Measurements from ENCODE around the gene HSF4. TPM values are rescaled to one million over a fixed set of nuclear protein-coding genes. Genes with fewer than 3 reads are reported as not detected.

The HSF4 gene
- total RNA-seq, 1 donor: 5.8 TPM

DNA sequence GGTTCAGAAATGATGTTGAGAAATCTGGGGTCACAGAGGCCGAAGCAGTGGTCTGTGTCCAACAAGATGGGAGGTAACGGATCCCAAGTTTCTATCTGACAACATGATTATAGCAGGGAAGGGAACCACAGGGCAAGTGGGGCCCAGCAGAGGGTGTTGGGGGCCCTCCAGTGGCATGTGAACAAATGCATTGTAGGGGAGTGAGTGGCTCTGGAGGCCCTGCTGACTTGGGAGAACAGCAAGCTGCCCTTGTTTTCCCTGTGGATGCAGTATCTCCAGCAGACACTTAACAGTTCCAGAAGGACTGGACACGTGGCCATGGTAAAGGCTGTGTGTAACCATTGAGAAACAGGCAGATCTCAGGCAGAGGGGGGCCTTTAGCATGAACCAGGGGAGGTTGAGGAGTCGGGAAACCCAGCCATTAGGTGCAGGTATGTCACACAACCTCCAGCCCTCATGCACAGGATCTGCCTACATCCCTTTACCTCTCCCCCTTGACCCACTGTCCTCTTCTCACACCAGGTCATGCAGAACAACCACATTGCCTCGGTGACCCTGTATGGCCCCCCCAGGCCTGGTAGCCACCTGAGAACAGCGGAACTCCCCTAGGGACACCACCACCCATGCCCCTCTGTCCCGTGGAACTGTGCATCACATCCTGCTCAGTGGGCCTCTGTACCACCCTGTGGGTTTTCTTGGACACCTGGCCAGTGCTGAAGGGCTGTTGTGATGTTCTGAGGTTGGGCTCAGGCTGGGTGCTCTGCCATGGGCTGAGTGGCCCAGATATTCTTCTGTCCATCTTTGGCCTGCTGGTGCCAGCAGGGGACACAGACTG is 17.8 kb upstream of the HSF4 start:
- DNase-seq (ENCODE audit: insufficient read length, low spot score, missing footprints): peak; percentile 66
- Histone ChIP-seq H3K27ac (ENCODE audit: low read depth, low read length) (no peak overlapping the region), H3K27me3 (ENCODE audit: insufficient read depth, low read length) (no peaks in the 10 kb centered on the region), H3K36me3 (ENCODE audit: insufficient read depth, low read length) (peaks cover 66% of the 10 kb centered on the region), H3K4me2 (ENCODE audit: insufficient read depth, low read length) (no peak overlapping the region), H2AFZ (ENCODE audit: low read length) (no peak overlapping the region), H3K4me3 (ENCODE audit: insufficient read depth, low read length) (no peak overlapping the region), H3K4me1 (ENCODE audit: insufficient read depth, low read length) (peaks cover 3% of the 10 kb centered on the region), H3K79me2 (ENCODE audit: insufficient read depth, low read length) (peaks cover 9% of the 10 kb centered on the region), H4K20me1 (ENCODE audit: insufficient read depth, low read length) (peaks cover 14% of the 10 kb centered on the region), H3K9me3 (ENCODE audit: low read depth, low read length) (no peaks in the 10 kb centered on the region)
- TF ChIP-seq, protein P1, sequence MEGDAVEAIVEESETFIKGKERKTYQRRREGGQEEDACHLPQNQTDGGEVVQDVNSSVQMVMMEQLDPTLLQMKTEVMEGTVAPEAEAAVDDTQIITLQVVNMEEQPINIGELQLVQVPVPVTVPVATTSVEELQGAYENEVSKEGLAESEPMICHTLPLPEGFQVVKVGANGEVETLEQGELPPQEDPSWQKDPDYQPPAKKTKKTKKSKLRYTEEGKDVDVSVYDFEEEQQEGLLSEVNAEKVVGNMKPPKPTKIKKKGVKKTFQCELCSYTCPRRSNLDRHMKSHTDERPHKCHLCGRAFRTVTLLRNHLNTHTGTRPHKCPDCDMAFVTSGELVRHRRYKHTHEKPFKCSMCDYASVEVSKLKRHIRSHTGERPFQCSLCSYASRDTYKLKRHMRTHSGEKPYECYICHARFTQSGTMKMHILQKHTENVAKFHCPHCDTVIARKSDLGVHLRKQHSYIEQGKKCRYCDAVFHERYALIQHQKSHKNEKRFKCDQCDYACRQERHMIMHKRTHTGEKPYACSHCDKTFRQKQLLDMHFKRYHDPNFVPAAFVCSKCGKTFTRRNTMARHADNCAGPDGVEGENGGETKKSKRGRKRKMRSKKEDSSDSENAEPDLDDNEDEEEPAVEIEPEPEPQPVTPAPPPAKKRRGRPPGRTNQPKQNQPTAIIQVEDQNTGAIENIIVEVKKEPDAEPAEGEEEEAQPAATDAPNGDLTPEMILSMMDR (IDR thresholded peaks at IDR 0.05; ENCODE audit: extremely low read depth, low read depth, low read length): peak; percentile 19

DNA sequence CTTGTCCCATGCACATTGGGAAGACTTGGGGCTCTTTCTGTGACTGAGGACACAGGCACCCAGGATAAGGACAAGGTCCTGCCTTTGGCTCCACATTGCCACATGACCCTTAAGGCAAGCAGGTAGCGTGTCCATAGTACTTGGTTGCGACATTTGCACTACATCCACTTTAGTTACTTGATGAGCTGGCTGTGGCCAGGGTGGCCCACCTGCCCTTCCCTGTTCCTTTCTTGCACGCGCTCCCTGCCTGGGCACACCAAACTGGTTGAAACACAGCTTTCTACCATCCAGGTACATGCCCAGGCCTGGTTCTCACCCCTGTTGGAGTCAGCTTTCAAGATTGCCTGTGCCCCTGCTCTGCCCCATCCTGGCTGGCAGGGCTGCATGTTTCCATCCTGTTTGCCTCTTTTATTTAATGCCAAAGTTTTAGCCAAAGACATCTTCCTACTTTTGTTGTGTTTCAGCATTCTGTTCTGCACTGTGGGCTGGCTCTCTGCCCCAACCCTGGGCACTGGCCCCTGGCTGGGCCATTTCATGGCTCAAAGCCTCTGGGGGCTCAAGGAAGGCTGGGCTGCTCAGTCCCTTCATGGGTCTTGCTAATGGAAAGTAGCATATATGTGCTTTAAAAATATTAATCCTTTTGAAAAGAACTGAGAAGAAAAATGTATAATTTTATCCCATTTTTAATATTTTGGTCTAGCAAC is 17.0 kb upstream of the HSF4 start:
- H3K27me3 ChIP-seq (ENCODE audit: insufficient read depth, low read length): no peaks in the 10 kb centered on the region
- H3K9me3 ChIP-seq (ENCODE audit: low read depth, low read length): no peaks in the 10 kb centered on the region
- H3K4me1 ChIP-seq (ENCODE audit: insufficient read depth, low read length): peaks cover 3% of the 10 kb centered on the region
- peaks cover 9% of the 10 kb centered on the region for H3K79me2 ChIP-seq (ENCODE audit: insufficient read depth, low read length)
- DNase-seq (ENCODE audit: insufficient read length, low spot score, missing footprints): peak; percentile 71
- H3K4me3 ChIP-seq (ENCODE audit: insufficient read depth, low read length): no peak overlapping the region
- no peak overlapping the region for H3K27ac ChIP-seq (ENCODE audit: low read depth, low read length)
- H2AFZ ChIP-seq (ENCODE audit: low read length): no peak overlapping the region
- H3K4me2 ChIP-seq (ENCODE audit: insufficient read depth, low read length): no peak overlapping the region
- TF ChIP-seq, protein P1 (IDR thresholded peaks at IDR 0.05; ENCODE audit: extremely low read depth, low read depth, low read length): no peak
- peaks cover 13% of the 10 kb centered on the region for H4K20me1 ChIP-seq (ENCODE audit: insufficient read depth, low read length)
- H3K36me3 ChIP-seq (ENCODE audit: insufficient read depth, low read length): peaks cover 58% of the 10 kb centered on the region

DNA sequence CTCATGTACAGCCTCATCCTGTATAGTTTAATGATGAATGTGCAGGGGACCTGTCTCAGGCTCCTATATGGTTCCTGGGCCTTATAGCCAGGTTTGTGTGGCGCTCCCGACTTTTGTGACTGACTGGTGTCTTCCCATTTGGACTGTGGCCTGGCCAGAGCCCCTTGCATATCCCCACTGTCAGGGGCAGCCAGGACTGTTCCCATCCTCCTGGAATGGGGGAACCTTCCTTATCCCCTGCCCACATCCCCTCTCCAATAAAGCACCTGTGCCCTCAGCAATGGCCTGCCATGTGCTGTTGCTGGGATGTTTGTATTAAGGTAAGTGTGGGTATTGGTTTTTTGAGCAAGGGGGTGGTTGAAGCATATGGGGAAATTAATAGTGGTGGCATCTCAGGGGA is 16.3 kb upstream of the HSF4 start:
- Histone ChIP-seq H3K27me3 (ENCODE audit: insufficient read depth, low read length) (no peaks in the 10 kb centered on the region), H4K20me1 (ENCODE audit: insufficient read depth, low read length) (peaks cover 12% of the 10 kb centered on the region), H3K79me2 (ENCODE audit: insufficient read depth, low read length) (peaks cover 9% of the 10 kb centered on the region), H3K4me1 (ENCODE audit: insufficient read depth, low read length) (peaks cover 3% of the 10 kb centered on the region), H2AFZ (ENCODE audit: low read length) (no peak overlapping the region), H3K36me3 (ENCODE audit: insufficient read depth, low read length) (peaks cover 54% of the 10 kb centered on the region), H3K27ac (ENCODE audit: low read depth, low read length) (no peak overlapping the region), H3K4me2 (ENCODE audit: insufficient read depth, low read length) (no peak overlapping the region), H3K9me3 (ENCODE audit: low read depth, low read length) (no peaks in the 10 kb centered on the region), H3K4me3 (ENCODE audit: insufficient read depth, low read length) (no peak overlapping the region)
- DNase-seq (ENCODE audit: insufficient read length, low spot score, missing footprints): peak; percentile 75
- TF ChIP-seq, protein P1 (IDR thresholded peaks at IDR 0.05; ENCODE audit: extremely low read depth, low read depth, low read length): no peak

Data from osteoblast (primary cell).